OCI-LY3 (cell line): Measurements from ENCODE around the gene PDLIM1.
"Not testable (repeated sequence)": the region's sequence is repeated elsewhere in the genome, so short reads cannot be mapped to it uniquely, and the experiment has no call there.

ENCODE experiments used
- H2AFZ ChIP-seq: fragments of 200-600, 300-600 bp; shearing (Covaris generic); 2 replicates; pipeline ENCODE4 v1.6.0; 2014; ENCODE audit warnings: antibody characterized with exemption, low read depth, low read length
- H3K27ac ChIP-seq: fragments of 200-600, 300-600 bp; sonication (generic); 2 replicates; pipeline ENCODE4 v1.5.1; 2014; ENCODE audit warnings: mild to moderate bottlenecking, low read length, moderate library complexity, mixed read lengths
- H3K27me3 ChIP-seq: fragments of 200-600, 300-600 bp; sonication (generic); 2 replicates; pipeline ENCODE4 v1.6.1; 2014; ENCODE audit warnings: low read depth, low read length, mixed read lengths
- H3K36me3 ChIP-seq: fragments of 200-600, 300-600 bp; sonication (generic); replicated peaks from 2 replicates; pipeline ENCODE3; 2014; ENCODE audit warnings: low read depth, low read length, mixed read lengths
- H3K4me1 ChIP-seq: fragments of 300-600, 200-600 bp; sonication (generic); 2 replicates; pipeline ENCODE4 v1.6.1; 2014; ENCODE audit warnings: low read length, mixed read lengths
- H3K4me2 ChIP-seq: fragments of 200-600, 300-600 bp; sonication (generic); 2 replicates; pipeline ENCODE4 v1.6.1; 2014; ENCODE audit warnings: low read length, mixed read lengths
- H3K4me3 ChIP-seq: fragments of 300-600, 200-600 bp; sonication (generic); 2 replicates; pipeline ENCODE4 v1.5.1; 2014; ENCODE audit warnings: antibody characterized with exemption, mild to moderate bottlenecking, low read length, moderate library complexity
- H3K79me2 ChIP-seq: fragments of 300-600, 200-600 bp; shearing (Covaris generic); 2 replicates; pipeline ENCODE4 v1.6.1; 2014; ENCODE audit warnings: mild to moderate bottlenecking, low read length, mixed read lengths
- H3K9ac ChIP-seq: fragments of 300-600, 200-600 bp; shearing (Covaris generic); 2 replicates; pipeline ENCODE4 v1.6.0; 2014; ENCODE audit warnings: mild to moderate bottlenecking, low read length, moderate library complexity
- H3K9me3 ChIP-seq: fragments of 200-600, 300-600 bp; shearing (Covaris generic); 2 replicates; pipeline ENCODE4 v1.6.1; 2014; ENCODE audit warnings: low read length, mixed read lengths; ENCODE audit not compliant: insufficient read depth
- H4K20me1 ChIP-seq: fragments of 200-600, 300-600 bp; sonication (generic); 2 replicates; pipeline ENCODE4 v1.6.1; 2016; ENCODE audit warnings: low read length, mixed read lengths; ENCODE audit not compliant: insufficient read depth
- EZH2phosphoT487 ChIP-seq: fragments of 200-600 bp; shearing (Covaris generic); IDR thresholded peaks from 2 replicates; pipeline ENCODE4 v1.6.1; 2018; ENCODE audit warnings: antibody characterized with exemption, mixed run types, low read depth
- TF ChIP-seq, protein P1 (sequence below): fragments of 200-600, 300-600 bp; sonication (generic); IDR thresholded peaks from 2 replicates; pipeline ENCODE4 v1.5.1; 2014; ENCODE audit warnings: antibody characterized with exemption, low read length, low read depth

The PDLIM1 gene

DNA sequence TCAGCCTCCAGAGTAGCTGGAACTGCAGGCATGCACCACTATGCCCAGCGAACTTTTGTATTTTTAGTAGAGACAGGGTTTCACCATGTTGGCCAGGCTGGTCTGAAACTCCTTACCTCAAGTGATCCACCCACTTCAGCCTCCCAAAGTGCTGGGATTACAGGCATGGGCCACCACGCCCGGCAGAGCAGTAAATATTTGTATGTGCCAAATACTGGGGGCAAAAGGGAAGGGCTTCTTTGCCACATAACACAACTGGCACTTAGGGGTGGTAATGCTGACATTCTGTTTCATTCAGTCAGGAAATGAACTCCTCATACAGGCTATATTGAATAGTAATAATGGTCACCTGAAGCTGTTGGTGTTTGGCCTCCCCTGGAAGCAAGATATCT lies 55.1 kb downstream of the PDLIM1 start:
- Histone ChIP-seq H3K36me3 (peaks cover 12% of the 10 kb centered on the region), H3K27ac (peak overlapping the region; percentile 30), H3K79me2 (no peaks in the 10 kb centered on the region), H3K4me2 (peak overlapping the region; percentile 71), H3K27me3 (peaks cover 51% of the 10 kb centered on the region), H3K4me3 (peak overlapping the region; percentile 15; the same call in 1 of the 2 replicates), H3K9ac (no peak overlapping the region), H4K20me1 (peaks cover 3% of the 10 kb centered on the region), H3K9me3 (peaks cover 5% of the 10 kb centered on the region; the same call in 1 of the 2 replicates), H3K4me1 (peaks cover 30% of the 10 kb centered on the region), H2AFZ (no peak overlapping the region)
- TF ChIP-seq, protein P1, sequence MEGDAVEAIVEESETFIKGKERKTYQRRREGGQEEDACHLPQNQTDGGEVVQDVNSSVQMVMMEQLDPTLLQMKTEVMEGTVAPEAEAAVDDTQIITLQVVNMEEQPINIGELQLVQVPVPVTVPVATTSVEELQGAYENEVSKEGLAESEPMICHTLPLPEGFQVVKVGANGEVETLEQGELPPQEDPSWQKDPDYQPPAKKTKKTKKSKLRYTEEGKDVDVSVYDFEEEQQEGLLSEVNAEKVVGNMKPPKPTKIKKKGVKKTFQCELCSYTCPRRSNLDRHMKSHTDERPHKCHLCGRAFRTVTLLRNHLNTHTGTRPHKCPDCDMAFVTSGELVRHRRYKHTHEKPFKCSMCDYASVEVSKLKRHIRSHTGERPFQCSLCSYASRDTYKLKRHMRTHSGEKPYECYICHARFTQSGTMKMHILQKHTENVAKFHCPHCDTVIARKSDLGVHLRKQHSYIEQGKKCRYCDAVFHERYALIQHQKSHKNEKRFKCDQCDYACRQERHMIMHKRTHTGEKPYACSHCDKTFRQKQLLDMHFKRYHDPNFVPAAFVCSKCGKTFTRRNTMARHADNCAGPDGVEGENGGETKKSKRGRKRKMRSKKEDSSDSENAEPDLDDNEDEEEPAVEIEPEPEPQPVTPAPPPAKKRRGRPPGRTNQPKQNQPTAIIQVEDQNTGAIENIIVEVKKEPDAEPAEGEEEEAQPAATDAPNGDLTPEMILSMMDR: no peak
- no peak for TF ChIP-seq EZH2phosphoT487

GRCh38 chr10:95234951-95235350 lies 55.9 kb downstream of the PDLIM1 start:
- H3K9ac ChIP-seq: no peak overlapping the region
- no peak overlapping the region for H3K4me2 ChIP-seq
- TF ChIP-seq EZH2phosphoT487: no peak
- TF ChIP-seq, protein P1: no peak
- H3K79me2 ChIP-seq: no peaks in the 10 kb centered on the region
- peaks cover 12% of the 10 kb centered on the region for H3K36me3 ChIP-seq
- peaks cover 5% of the 10 kb centered on the region; the same call in 1 of the 2 replicates for H3K9me3 ChIP-seq
- no peak overlapping the region for H2AFZ ChIP-seq
- H3K4me1 ChIP-seq: peaks cover 32% of the 10 kb centered on the region
- H3K27ac ChIP-seq: no peak overlapping the region
- H3K27me3 ChIP-seq: peaks cover 53% of the 10 kb centered on the region
- no peak overlapping the region for H3K4me3 ChIP-seq
- peaks cover 3% of the 10 kb centered on the region for H4K20me1 ChIP-seq

GRCh38 chr10:95233377-95234034 lies 57.3 kb downstream of the PDLIM1 start:
- Histone ChIP-seq H3K9ac (no peak overlapping the region), H3K4me3 (no peak overlapping the region), H2AFZ (no peak overlapping the region), H3K4me1 (peaks cover 34% of the 10 kb centered on the region), H3K27me3 (peaks cover 53% of the 10 kb centered on the region), H3K36me3 (peaks cover 12% of the 10 kb centered on the region), H3K27ac (no peak overlapping the region), H4K20me1 (peaks cover 3% of the 10 kb centered on the region), H3K79me2 (no peaks in the 10 kb centered on the region), H3K4me2 (no peak overlapping the region), H3K9me3 (peaks cover 5% of the 10 kb centered on the region; the same call in 1 of the 2 replicates)
- no peak for TF ChIP-seq EZH2phosphoT487
- TF ChIP-seq, protein P1: peak; percentile 27

DNA sequence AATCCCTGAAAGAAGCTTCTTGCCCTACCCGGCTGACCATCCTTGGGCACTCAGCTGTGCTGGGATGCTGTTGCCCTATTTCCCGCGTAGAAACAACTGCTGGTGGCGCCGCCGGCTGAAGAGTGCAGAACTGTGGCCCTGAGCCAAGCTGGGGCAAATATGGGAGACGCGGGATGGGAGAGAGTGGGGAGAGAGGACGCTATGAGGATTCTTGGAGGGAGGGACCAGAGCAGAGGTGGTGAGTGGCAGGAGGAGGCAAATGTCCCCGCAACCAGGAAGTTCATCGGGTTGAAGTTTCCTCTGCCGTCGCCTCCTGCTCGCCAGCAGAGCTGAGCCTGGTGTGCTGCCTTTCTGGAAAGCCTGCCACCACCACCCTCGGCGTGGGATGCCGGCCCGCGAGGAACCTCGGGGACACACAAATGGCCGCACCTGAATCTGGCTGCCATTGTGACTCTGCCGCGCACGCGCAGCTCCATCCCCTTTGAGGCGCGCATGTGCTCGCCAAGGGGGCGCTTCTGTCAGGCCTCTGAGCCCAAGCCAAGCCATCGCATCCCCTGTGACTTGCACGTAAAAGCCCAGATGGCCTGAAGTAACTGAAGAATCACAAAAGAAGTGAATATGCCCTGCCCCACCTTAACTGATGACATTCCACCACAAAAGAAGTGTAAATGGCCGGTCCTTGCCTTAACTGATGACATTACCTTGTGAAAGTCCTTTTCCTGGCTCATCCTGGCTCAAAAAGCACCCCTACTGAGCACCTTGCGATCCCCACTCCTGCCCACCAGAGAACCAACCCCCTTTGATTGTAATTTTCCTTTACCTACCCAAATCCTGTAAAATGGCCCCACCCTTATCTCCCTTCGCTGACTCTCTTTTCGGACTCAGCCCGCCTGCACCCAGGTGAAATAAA lies 59.9 kb downstream of the PDLIM1 start:
- H3K79me2 ChIP-seq, H3K9me3 ChIP-seq, H4K20me1 ChIP-seq, H3K36me3 ChIP-seq, H3K27ac ChIP-seq: not testable (repeated sequence)
- H3K27me3 ChIP-seq: peaks cover 40% of the 10 kb centered on the region
- H3K4me3 ChIP-seq: peak overlapping the region; percentile 82
- H2AFZ ChIP-seq: peak overlapping the region; percentile 93
- H3K4me1 ChIP-seq: peaks cover 19% of the 10 kb centered on the region
- peak overlapping the region; percentile 63; the same call in 1 of the 2 replicates for H3K9ac ChIP-seq
- peak overlapping the region; percentile 92 for H3K4me2 ChIP-seq
